ENCODE measurements around the gene MAD1L1. TPM values are rescaled to one million over a fixed set of nuclear protein-coding genes. Genes with fewer than 3 reads are reported as not detected.

The MAD1L1 gene
- total RNA-seq, 6 experiments from 2014 or later, result 15.1 to 37.4 (median 20.5) TPM

DNA sequence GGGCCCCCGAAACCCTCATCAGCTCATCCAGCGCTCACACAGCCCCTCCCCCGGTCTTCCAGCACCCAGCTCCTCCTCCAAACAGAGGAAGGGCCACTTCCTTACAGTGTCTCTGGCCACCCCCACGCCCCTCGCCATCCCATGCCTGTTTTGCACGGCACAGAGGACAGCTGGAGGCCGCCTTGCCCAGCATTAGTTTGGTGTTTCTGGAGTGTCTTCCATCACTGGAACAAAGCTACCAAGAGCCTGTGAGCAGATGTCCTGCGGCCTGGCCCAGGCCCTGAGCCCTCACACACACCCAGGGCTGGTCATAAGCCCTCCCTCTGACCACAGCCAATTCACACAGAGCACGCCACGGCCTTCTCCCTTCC, 82.3 kb downstream of the MAD1L1 start:
- no peak for TF ChIP-seq POLR2A (IDR thresholded peaks at IDR 0.05)
- TF ChIP-seq, protein P1, sequence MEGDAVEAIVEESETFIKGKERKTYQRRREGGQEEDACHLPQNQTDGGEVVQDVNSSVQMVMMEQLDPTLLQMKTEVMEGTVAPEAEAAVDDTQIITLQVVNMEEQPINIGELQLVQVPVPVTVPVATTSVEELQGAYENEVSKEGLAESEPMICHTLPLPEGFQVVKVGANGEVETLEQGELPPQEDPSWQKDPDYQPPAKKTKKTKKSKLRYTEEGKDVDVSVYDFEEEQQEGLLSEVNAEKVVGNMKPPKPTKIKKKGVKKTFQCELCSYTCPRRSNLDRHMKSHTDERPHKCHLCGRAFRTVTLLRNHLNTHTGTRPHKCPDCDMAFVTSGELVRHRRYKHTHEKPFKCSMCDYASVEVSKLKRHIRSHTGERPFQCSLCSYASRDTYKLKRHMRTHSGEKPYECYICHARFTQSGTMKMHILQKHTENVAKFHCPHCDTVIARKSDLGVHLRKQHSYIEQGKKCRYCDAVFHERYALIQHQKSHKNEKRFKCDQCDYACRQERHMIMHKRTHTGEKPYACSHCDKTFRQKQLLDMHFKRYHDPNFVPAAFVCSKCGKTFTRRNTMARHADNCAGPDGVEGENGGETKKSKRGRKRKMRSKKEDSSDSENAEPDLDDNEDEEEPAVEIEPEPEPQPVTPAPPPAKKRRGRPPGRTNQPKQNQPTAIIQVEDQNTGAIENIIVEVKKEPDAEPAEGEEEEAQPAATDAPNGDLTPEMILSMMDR (IDR thresholded peaks at IDR 0.05), result no peak
- 100% methylated on average over 2 of the region's 10 CpGs for WGBS (ENCODE audit: insufficient coverage, low coverage, low lambda C conversion rate, missing lambda C conversion rate)
- H3K36me3 ChIP-seq, result no peaks in the 10 kb centered on the region
- ATAC-seq (no peak), DNase-seq (peak in 2 of 3 donors; percentile 6 to 31)
- H3K27me3 ChIP-seq, result no peaks in the 10 kb centered on the region
- H3K27ac ChIP-seq, result no peak overlapping the region
- no peaks in the 10 kb centered on the region for H3K4me1 ChIP-seq
- intact Hi-C loops (cut with DNase I), result no loop called here
- no peaks in the 10 kb centered on the region for H3K9me3 ChIP-seq
- no peak overlapping the region for H3K4me3 ChIP-seq

DNA sequence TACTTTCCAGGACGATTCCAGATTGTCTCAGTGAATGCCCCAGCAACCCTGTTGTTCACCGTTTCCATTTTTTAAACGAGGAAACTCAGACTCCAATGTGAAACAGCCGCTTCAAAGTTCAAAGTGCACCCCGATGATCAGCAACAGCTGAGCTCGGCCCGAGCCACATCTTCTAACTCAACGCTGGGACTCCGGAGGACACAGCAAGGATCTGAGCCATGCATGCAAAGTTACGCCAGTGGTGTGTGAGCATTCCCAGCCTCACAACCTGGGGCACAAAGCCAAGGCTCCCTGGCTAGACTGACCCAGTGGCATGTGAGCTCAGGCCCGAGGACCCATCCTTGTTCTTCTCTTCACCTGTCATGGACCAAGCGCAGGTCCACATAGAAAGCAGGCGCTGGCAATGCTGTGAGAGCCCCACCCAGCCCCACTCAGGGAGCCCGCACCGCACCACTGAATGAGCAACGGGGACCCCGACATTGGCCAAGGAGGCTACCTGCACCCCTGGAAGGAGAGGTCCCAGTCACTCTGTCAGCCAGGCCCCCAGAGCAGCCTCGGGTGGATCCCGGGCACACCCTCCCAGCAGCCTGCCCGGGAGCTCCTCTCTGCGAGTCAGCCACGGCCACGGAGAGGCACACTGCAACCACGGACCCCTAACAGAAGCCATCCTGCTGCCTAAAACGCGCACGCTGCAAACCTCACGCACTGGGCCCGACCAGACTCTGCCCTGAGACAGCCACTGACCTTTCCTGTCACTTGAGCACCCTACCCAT, 82.9 kb downstream of the MAD1L1 start:
- 55% methylated on average over 4 of the region's 29 CpGs for WGBS (ENCODE audit: insufficient coverage, low coverage, low lambda C conversion rate, missing lambda C conversion rate)
- Histone ChIP-seq H3K36me3 (no peaks in the 10 kb centered on the region), H3K27ac (no peak overlapping the region), H3K9me3 (no peaks in the 10 kb centered on the region), H3K4me3 (no peak overlapping the region), H3K27me3 (no peaks in the 10 kb centered on the region), H3K4me1 (no peaks in the 10 kb centered on the region)
- DNase-seq (peak in 1 of 3 donors; percentile 43), ATAC-seq (peak in 2 of 4 donors; percentile 11 to 27)
- no peak for TF ChIP-seq POLR2A (IDR thresholded peaks at IDR 0.05)
- TF ChIP-seq, protein P1 (IDR thresholded peaks at IDR 0.05), result no peak
- intact Hi-C loops (cut with DNase I), result no loop called here

DNA sequence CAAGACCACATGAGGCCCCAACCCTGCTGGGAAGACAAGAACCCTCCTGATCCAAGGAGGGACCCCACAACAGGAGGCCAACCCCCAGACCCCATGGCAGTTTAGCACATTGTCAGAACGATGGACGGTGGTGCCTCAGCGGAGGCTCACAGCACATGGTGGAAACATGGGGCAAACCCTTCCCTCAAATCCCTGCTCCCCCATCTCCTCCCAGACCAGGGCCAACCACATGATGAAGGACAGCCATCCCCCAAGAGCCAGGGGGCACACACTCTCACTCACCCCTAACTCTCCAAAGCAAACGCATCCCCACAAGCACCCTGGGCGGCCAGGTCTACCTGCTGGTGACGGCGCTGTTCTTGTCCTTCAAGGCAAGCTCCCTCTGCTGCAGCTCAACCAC, 83.9 kb downstream of the MAD1L1 start:
- H3K4me3 ChIP-seq, result no peak overlapping the region
- no peak overlapping the region for H3K27ac ChIP-seq
- TF ChIP-seq, protein P1 (IDR thresholded peaks at IDR 0.05), result no peak
- no peak for TF ChIP-seq POLR2A (IDR thresholded peaks at IDR 0.05)
- DNase-seq, result no peak
- no peak for ATAC-seq
- no peaks in the 10 kb centered on the region for H3K4me1 ChIP-seq
- no peaks in the 10 kb centered on the region for H3K9me3 ChIP-seq
- intact Hi-C loops (cut with DNase I), result no loop called here
- no peaks in the 10 kb centered on the region for H3K27me3 ChIP-seq
- H3K36me3 ChIP-seq, result no peaks in the 10 kb centered on the region
- WGBS (ENCODE audit: insufficient coverage, low coverage, low lambda C conversion rate, missing lambda C conversion rate), result 91% methylated on average over 3 of the region's 7 CpGs

DNA sequence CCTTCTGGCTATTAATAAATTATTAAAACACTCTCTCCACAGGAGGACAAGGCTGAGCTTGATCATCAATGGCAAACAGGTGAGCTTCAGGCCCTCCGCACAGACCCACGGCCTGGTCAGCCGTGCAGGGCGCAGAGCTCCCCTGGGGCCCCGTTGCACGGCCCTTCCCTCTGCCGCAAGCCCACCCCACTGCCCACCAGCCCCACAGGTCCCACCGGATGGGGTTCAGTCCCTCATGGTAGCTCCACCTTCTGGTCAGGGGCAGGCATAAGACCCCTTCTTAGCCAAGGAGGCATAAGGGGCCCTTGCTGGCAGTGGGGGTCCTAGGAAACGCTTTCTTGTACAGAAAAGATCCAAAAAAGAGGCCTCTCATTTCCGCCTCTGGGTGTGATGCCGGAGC, 84.6 kb downstream of the MAD1L1 start:
- no peak overlapping the region for H3K4me3 ChIP-seq
- H3K9me3 ChIP-seq, result no peaks in the 10 kb centered on the region
- no peaks in the 10 kb centered on the region for H3K36me3 ChIP-seq
- H3K4me1 ChIP-seq, result no peaks in the 10 kb centered on the region
- H3K27me3 ChIP-seq, result no peaks in the 10 kb centered on the region
- TF ChIP-seq, protein P1 (IDR thresholded peaks at IDR 0.05), result no peak
- DNase-seq (no peak), ATAC-seq (no peak)
- WGBS (ENCODE audit: insufficient coverage, low coverage, low lambda C conversion rate, missing lambda C conversion rate), result 98% methylated on average over 7 of the region's 11 CpGs
- intact Hi-C loops (cut with DNase I), result no loop called here
- H3K27ac ChIP-seq, result no peak overlapping the region
